Measurements from ENCODE around the gene EXOSC7. TPM values are rescaled to one million over a fixed set of nuclear protein-coding genes. Genes with fewer than 3 reads are reported as not detected.
A peak's percentile ranks its signal among the peaks of the same experiment; 100 is the strongest.

Gene EXOSC7
- total RNA-seq, 1 experiment from 2014 or later, result 88.7 TPM

- Histone ChIP-seq H3K56ac (ENCODE audit: insufficient read length, low read depth, low read length) (no peak overlapping the region), H3K23ac (ENCODE audit: insufficient read length, low read depth, low read length) (no peak overlapping the region), H2AFZ (ENCODE audit: low read length) (no peak overlapping the region), H3K4me2 (ENCODE audit: insufficient read depth, insufficient read length, low read length) (no peak overlapping the region), H3K79me2 (ENCODE audit: insufficient read depth, low read length) (peaks cover 8% of the 10 kb centered on the region; the same call in 1 of the 2 replicates), H2AK5ac (ENCODE audit: insufficient read length, low read length) (no peak overlapping the region), H4K5ac (ENCODE audit: insufficient read length, low read depth, low read length) (no peak overlapping the region), H4K8ac (replicated peaks; ENCODE audit: insufficient read length, low read depth, low read length) (no peak overlapping the region), H3K9ac (ENCODE audit: extremely low read depth, insufficient read length, low read length) (no peak overlapping the region), H3K23me2 (ENCODE audit: insufficient read length, low read depth, low read length, poor library complexity, severe bottlenecking) (no peaks in the 10 kb centered on the region), H2BK20ac (ENCODE audit: low read depth, low read length, poor library complexity, severe bottlenecking) (no peak overlapping the region), H2BK12ac (ENCODE audit: insufficient read length, low read depth, low read length) (no peak overlapping the region), H2BK15ac (ENCODE audit: low read depth, low read length) (no peak overlapping the region), H4K91ac (ENCODE audit: insufficient read length, low read depth, low read length) (no peak overlapping the region), H4K20me1 (ENCODE audit: control insufficient read depth, insufficient read depth, insufficient read length) (no peaks in the 10 kb centered on the region), H3K9me3 (ENCODE audit: control insufficient read depth, low read depth, low read length) (no peaks in the 10 kb centered on the region), H3K4ac (ENCODE audit: low read depth, low read length) (no peak overlapping the region), H3K79me1 (ENCODE audit: insufficient read depth, low read depth, low read length, poor library complexity, severe bottlenecking) (peaks cover 1% of the 10 kb centered on the region), H3K27me3 (ENCODE audit: insufficient read depth, low read length) (no peaks in the 10 kb centered on the region), H3K27ac (ENCODE audit: insufficient read length, low read depth, low read length) (no peak overlapping the region), H3T11ph (ENCODE audit: low read length) (no peak overlapping the region), H2BK120ac (ENCODE audit: low read depth, low read length, poor library complexity, severe bottlenecking) (no peak overlapping the region), H2BK5ac (ENCODE audit: insufficient read length, low read length) (no peak overlapping the region), H3K18ac (ENCODE audit: insufficient read length, low read depth, low read length) (no peak overlapping the region), H3K4me1 (ENCODE audit: insufficient read depth, low read length) (0 out of 2 replicates have a peak, but pooled peaks cover 2% of the 10 kb centered on the region), H3K14ac (ENCODE audit: insufficient read depth, low read length) (no peak overlapping the region)
- TF ChIP-seq CTCF (conservative IDR thresholded peaks at IDR 0.05), result no peak
- H3K27me3 Mint-ChIP-seq (ENCODE audit: low read depth), result no peaks in the 10 kb centered on the region
- no CpG with 5 or more reads among the region's 5 CpGs for WGBS (ENCODE audit: extremely low coverage, insufficient read length, low lambda C conversion rate)
- no peak overlapping the region for H3K4me3 Mint-ChIP-seq
- 0 out of 7 replicates have a peak overlapping the region, but pooled peaks of 1 of the 3 experiments have one; percentile 81 for H3K27ac Mint-ChIP-seq
- H3K9me3 Mint-ChIP-seq, result no peaks in the 10 kb centered on the region
- no peaks in the 10 kb centered on the region; a peak in 1 of 7 replicates for H3K36me3 Mint-ChIP-seq (ENCODE audit: insufficient read depth in 1 of 3, low read depth in 3 of 3)
- DNase-seq, result no peak
- H3K4me1 Mint-ChIP-seq, result peaks cover 1 to 10% of the 10 kb centered on the region in 2 experiments
These were observed 6.8 kb upstream of the EXOSC7 start for GRCh38 chr3:44969154-44969827.
